ENCODE data around the gene CAPZA2. TPM values are rescaled to one million over a fixed set of nuclear protein-coding genes. Genes with fewer than 3 reads are reported as not detected.
A peak's percentile ranks its signal among the peaks of the same experiment; 100 is the strongest.
"Not testable (repeated sequence)": the region's sequence is repeated elsewhere in the genome, so short reads cannot be mapped to it uniquely, and the experiment has no call there.

CAPZA2 gene
- total and polyA plus RNA-seq, 10 of the 15 experiments (the other 5 are each of a cell fraction or from before 2014, with no cell fraction given) = 50.0 to 379 (median 117) TPM

- no peak for TF ChIP-seq IKZF2 (IDR thresholded peaks at IDR 0.05)
- TF ChIP-seq CHD4 (IDR thresholded peaks at IDR 0.05) = no peak
These were observed 72.2 kb downstream of the CAPZA2 start (continued) for GRCh38 chr7:116934580-116934979.

- H3K36me3 ChIP-seq (ENCODE audit: control insufficient read depth in 2 of 2, insufficient read depth in 2 of 2, low read length in 1 of 2); H3K4me1 ChIP-seq (ENCODE audit: control insufficient read depth, insufficient read depth, low read length); DNase-seq (ENCODE audit: low read depth, low spot score); POLR2A ChIA-PET; H3K27me3 ChIP-seq (replicated peaks in 1 of 2; ENCODE audit: control insufficient read depth in 2 of 2, insufficient read depth in 2 of 2, low read length in 1 of 2); BruUV-seq (replicated peaks); H2AFZ ChIP-seq (ENCODE audit: control insufficient read depth, low read depth, low read length); H3K79me2 ChIP-seq (ENCODE audit: control insufficient read depth, insufficient read depth, low read length); in situ Hi-C loops (cut with MboI); FAIRE-seq; H3K27ac ChIP-seq (ENCODE audit: control insufficient read depth, insufficient read depth); ATAC-seq; H4K20me1 ChIP-seq (ENCODE audit: control insufficient read depth, insufficient read depth); H3K4me2 ChIP-seq (ENCODE audit: control insufficient read depth, insufficient read depth); H3K9me3 ChIP-seq (replicated peaks; ENCODE audit: control insufficient read depth, insufficient read depth, low read length); H3K9ac ChIP-seq (ENCODE audit: control insufficient read depth, insufficient read depth, low read length); intact Hi-C loops (cut with micrococcal nuclease; ENCODE audit: unreplicated experiment); H3K4me3 ChIP-seq: not testable (repeated sequence)
- ChIA-PET CTCF (interaction anchor here (9.7 to 13.3 kb wide), 2 partner anchors 50 to 185 kb away, joined by 123 to 324 read pairs; no protein-coding TSS in a partner anchor), SMC1A (ENCODE audit: uncharacterized antibody, unreplicated experiment) (interaction anchor here (1.0 to 15.1 kb wide), 3 partner anchors 16 to 228 kb away, joined by 3 to 262 read pairs (median 5); no protein-coding TSS in a partner anchor), RAD21 (ENCODE audit: unreplicated experiment) (interaction anchor here (0.9 to 5.7 kb wide), 2 partner anchors 12 to 189 kb away, joined by 3 to 52 read pairs; no protein-coding TSS in a partner anchor)
- WGBS (ENCODE audit: insufficient coverage, insufficient replicate concordance, low lambda C conversion rate, missing lambda C conversion rate) = 26% methylated on average over 4 of the region's 4 CpGs
These were observed 74.5 kb downstream of the CAPZA2 start for GRCh38 chr7:116936844-116937243.

- no peak overlapping the region for H3K4me2 ChIP-seq (ENCODE audit: control insufficient read depth, insufficient read depth)
- ChIA-PET POLR2A (no interaction called here), SMC1A (ENCODE audit: uncharacterized antibody, unreplicated experiment) (interaction anchor here (1.2 to 2.4 kb wide), 2 partner anchors 10 to 187 kb away, joined by 3 to 8 read pairs; no protein-coding TSS in a partner anchor), CTCF (interaction anchor here (1.2 to 1.6 kb wide), 2 partner anchors 18 to 189 kb away, joined by 3 to 4 read pairs; no protein-coding TSS in a partner anchor), RAD21 (ENCODE audit: unreplicated experiment) (interaction anchor here (0.6 kb wide), 1 partner anchor 11 kb away, joined by 3 read pairs; no protein-coding TSS in a partner anchor)
- H3K9ac ChIP-seq (ENCODE audit: control insufficient read depth, insufficient read depth, low read length) = no peak overlapping the region
- DNase-seq (ENCODE audit: low read depth, low spot score) (no peak), ATAC-seq (no peak), FAIRE-seq (no peak)
- H3K27ac ChIP-seq (ENCODE audit: control insufficient read depth, insufficient read depth) = no peak overlapping the region
- H3K4me1 ChIP-seq (ENCODE audit: control insufficient read depth, insufficient read depth, low read length) = no peaks in the 10 kb centered on the region
- no peak overlapping the region for H3K4me3 ChIP-seq
- whole genome bisulfite sequencing (ENCODE audit: insufficient coverage, insufficient replicate concordance, low lambda C conversion rate, missing lambda C conversion rate) = 28% methylated on average over 2 of the region's 2 CpGs
- H3K36me3 ChIP-seq (ENCODE audit: control insufficient read depth in 2 of 2, insufficient read depth in 2 of 2, low read length in 1 of 2) = no peaks in the 10 kb centered on the region
- intact Hi-C loops (cut with micrococcal nuclease; ENCODE audit: unreplicated experiment) = no loop called here
- no peak overlapping the region for H2AFZ ChIP-seq (ENCODE audit: control insufficient read depth, low read depth, low read length)
- H3K27me3 ChIP-seq (replicated peaks in 1 of 2; ENCODE audit: control insufficient read depth in 2 of 2, insufficient read depth in 2 of 2, low read length in 1 of 2) = no peaks in the 10 kb centered on the region
- in situ Hi-C loops (cut with MboI) = no loop called here
- no TSS peak for BruUV-seq (replicated peaks)
- no peaks in the 10 kb centered on the region for H4K20me1 ChIP-seq (ENCODE audit: control insufficient read depth, insufficient read depth)
- H3K9me3 ChIP-seq (replicated peaks; ENCODE audit: control insufficient read depth, insufficient read depth, low read length) = no peaks in the 10 kb centered on the region
- no peaks in the 10 kb centered on the region for H3K79me2 ChIP-seq (ENCODE audit: control insufficient read depth, insufficient read depth, low read length)
- TF ChIP-seq IRF3 (IDR thresholded peaks at IDR 0.05) (no peak), E4F1 (IDR thresholded peaks at IDR 0.05; ENCODE audit: borderline replicate concordance, partially characterized antibody) (no peak), ZNF207 (IDR thresholded peaks at IDR 0.05; ENCODE audit: borderline replicate concordance) (no peak), CHD1 (IDR thresholded peaks at IDR 0.05; ENCODE audit: low read depth, low read length) (no peak), BCL11A (IDR thresholded peaks at IDR 0.05; ENCODE audit: low read depth, low read length) (no peak), TBL1XR1 (IDR thresholded peaks at IDR 0.05; ENCODE audit: low read depth, low read length) (no peak), NFIC (IDR thresholded peaks at IDR 0.05; ENCODE audit: low read depth, low read length) (peak; percentile 33; the same call in 1 of the 2 replicates), ZSCAN29 (IDR thresholded peaks at IDR 0.05) (no peak)
These were observed 76.3 kb downstream of the CAPZA2 start for GRCh38 chr7:116938678-116939077.

Data from GM12878 (cell line).